H1 (cell line): ENCODE results near the gene KCND3. TPM values are rescaled to one million over a fixed set of nuclear protein-coding genes. Genes with fewer than 3 reads are reported as not detected.

Experiments
- CTCF ChIA-PET: fragments of 300-600 bp; sonication (Branson Sonifier 250); formaldehyde crosslinking; loops from one replicate; lab custom pipeline; 2021; ENCODE audit not compliant: partially characterized antibody; lab: Charles Lee
- POLR2A ChIA-PET: fragments of 300-600 bp; sonication (Branson Sonifier 250); formaldehyde crosslinking; loops from one replicate; lab custom pipeline; 2021; ENCODE audit warnings: inconsistent platforms; ENCODE audit not compliant: partially characterized antibody; lab: Charles Lee
- DNase-seq, 2 experiments: peaks; one replicate each; pipeline versions ENCODE4 v3.0.0 to v3.0.0-alpha.2; 2010 to 2022; ENCODE audit warnings: low spot score in 2 of 2, low read depth in 1 of 2, mixed read lengths in 1 of 2
- FAIRE-seq: peaks from 2 replicates; lab custom pipeline; 2011; peaks lifted over from hg19 to GRCh38; lab: Jason Lieb, UNC
- H2AFZ ChIP-seq: 2 replicates; pipeline ENCODE4 v1.8.1; 2012; ENCODE audit warnings: low read length, inconsistent platforms
- H2AK5ac ChIP-seq: 2 replicates; pipeline ENCODE4 v1.6.1; 2013; ENCODE audit warnings: low read depth, low read length
- H2BK120ac ChIP-seq: replicated peaks from 2 replicates; pipeline ENCODE3; 2013; ENCODE audit warnings: low read depth, low read length, inconsistent platforms
- H2BK12ac ChIP-seq: 2 replicates; pipeline ENCODE4 v1.6.1; 2013; ENCODE audit warnings: low read depth, low read length
- H2BK15ac ChIP-seq: 2 replicates; pipeline ENCODE4 v1.6.1; 2013; ENCODE audit warnings: low read length
- H2BK20ac ChIP-seq: 2 replicates; pipeline ENCODE4 v1.6.1; 2013; ENCODE audit warnings: low read length
- H2BK5ac ChIP-seq: 2 replicates; pipeline ENCODE4 v1.6.1; 2013; ENCODE audit warnings: low read depth, low read length
- H3K14ac ChIP-seq: 2 replicates; pipeline ENCODE4 v1.6.1; 2013; ENCODE audit warnings: inconsistent platforms; ENCODE audit not compliant: insufficient read length
- H3K18ac ChIP-seq: 2 replicates; pipeline ENCODE4 v1.6.1; 2013; ENCODE audit warnings: low read length; ENCODE audit errors: extremely low read depth
- H3K23ac ChIP-seq: 2 replicates; pipeline ENCODE4 v1.6.1; 2013; ENCODE audit warnings: inconsistent platforms; ENCODE audit not compliant: insufficient read length
- H3K23me2 ChIP-seq: 2 replicates; pipeline ENCODE4 v1.6.1; 2013; ENCODE audit warnings: low read depth, low read length
- H3K27ac ChIP-seq: 2 replicates; pipeline ENCODE4 v1.6.1; 2011; ENCODE audit warnings: low read depth, low read length, inconsistent platforms
- H3K27me3 ChIP-seq, 4 experiments: replicated peaks in 1 of 4; 1 replicate in 1 of 4; 2 replicates in 3 of 4; pipeline versions ENCODE4 v1.6.1 to v1.8.1; 2011 to 2013; ENCODE audit warnings: low read length in 3 of 4, mild to moderate bottlenecking in 3 of 4, inconsistent platforms in 2 of 4, mixed read lengths in 2 of 4, moderate library complexity in 1 of 4; ENCODE audit not compliant: control insufficient read depth in 3 of 4, insufficient read depth in 3 of 4; ENCODE audit errors: extremely low read depth in 1 of 4
- H3K36me3 ChIP-seq, 4 experiments: 2 replicates each; pipeline versions ENCODE4 v1.6.1 to v1.8.1; 2011 to 2013; ENCODE audit warnings: mild to moderate bottlenecking in 4 of 4, low read length in 3 of 4, moderate library complexity in 2 of 4, control low read depth in 1 of 4, inconsistent platforms in 1 of 4; ENCODE audit not compliant: insufficient read depth in 4 of 4, control insufficient read depth in 2 of 4
- H3K4ac ChIP-seq: replicated peaks from 2 replicates; pipeline ENCODE3; 2013; ENCODE audit warnings: low read length, low read depth, mixed read lengths, inconsistent platforms; ENCODE audit not compliant: insufficient read length
- H3K4me1 ChIP-seq, 4 experiments: replicated peaks in 1 of 4; 1 replicate in 1 of 4; 2 replicates in 3 of 4; pipeline versions ENCODE4 v1.6.1 to v1.8.1; 2011 to 2013; ENCODE audit warnings: low read length in 3 of 4, inconsistent platforms in 2 of 4, mixed read lengths in 1 of 4; ENCODE audit not compliant: insufficient read depth in 4 of 4, control insufficient read depth in 3 of 4
- H3K4me2 ChIP-seq, 2 experiments: 2 replicates each; pipeline versions ENCODE4 v1.6.1 to v1.8.1; 2011 to 2013; ENCODE audit warnings: low read depth in 2 of 2, low read length in 2 of 2, control low read depth in 1 of 2, inconsistent platforms in 1 of 2, mild to moderate bottlenecking in 1 of 2; ENCODE audit not compliant: insufficient read depth in 1 of 2
- H3K4me3 ChIP-seq, 4 experiments: fragments of 200-600, 300-600 bp in 1 of 4; sonication (generic), shearing (Covaris generic), sonication (Bioruptor Twin) in 1 of 4; 2 replicates each; pipeline versions ENCODE4 v1.5.1 to v1.8.1; 2011 to 2016; ENCODE audit warnings: low read length in 4 of 4, low read depth in 3 of 4, control low read depth in 2 of 4, inconsistent platforms in 2 of 4, mild to moderate bottlenecking in 2 of 4, mixed read lengths in 1 of 4, moderate library complexity in 1 of 4; ENCODE audit not compliant: insufficient read depth in 2 of 4; ENCODE audit errors: extremely low read depth in 1 of 4
- H3K56ac ChIP-seq: replicated peaks from 2 replicates; pipeline ENCODE3; 2013; ENCODE audit warnings: low read depth, mild to moderate bottlenecking, mixed read lengths, low read length, inconsistent platforms; ENCODE audit not compliant: insufficient read length
- H3K79me1 ChIP-seq: 2 replicates; pipeline ENCODE4 v1.6.1; 2013; ENCODE audit warnings: low read depth, low read length, control low read depth
- H3K79me2 ChIP-seq, 2 experiments: 2 replicates each; pipeline versions ENCODE4 v1.6.1 to v1.8.1; 2012 to 2013; ENCODE audit warnings: low read length in 2 of 2, mild to moderate bottlenecking in 2 of 2, inconsistent platforms in 1 of 2; ENCODE audit not compliant: insufficient read depth in 2 of 2, control insufficient read depth in 1 of 2
- H3K9ac ChIP-seq, 4 experiments: replicated peaks in 1 of 4; 1 replicate in 1 of 4; 2 replicates in 3 of 4; pipeline versions ENCODE4 v1.6.1 to v1.8.1; 2011 to 2013; ENCODE audit warnings: low read depth in 3 of 4, low read length in 3 of 4, control low read depth in 2 of 4, mild to moderate bottlenecking in 2 of 4, moderate library complexity in 2 of 4, inconsistent platforms in 1 of 4; ENCODE audit errors: extremely low read depth in 1 of 4
- H3K9me3 ChIP-seq, 2 experiments: 2 replicates each; pipeline versions ENCODE4 v1.6.1 to v1.8.1; 2012 to 2013; ENCODE audit warnings: mild to moderate bottlenecking in 2 of 2, moderate library complexity in 2 of 2, control low read depth in 1 of 2, inconsistent platforms in 1 of 2, low read depth in 1 of 2, low read length in 1 of 2, mixed read lengths in 1 of 2; ENCODE audit not compliant: insufficient read depth in 2 of 2
- H4K20me1 ChIP-seq, 2 experiments: replicated peaks in 1 of 2; 2 replicates each; pipeline versions ENCODE3 to v1.8.1; 2011 to 2013; ENCODE audit warnings: inconsistent platforms in 2 of 2, low read length in 2 of 2, mild to moderate bottlenecking in 1 of 2; ENCODE audit not compliant: insufficient read depth in 2 of 2, control insufficient read depth in 1 of 2
- H4K5ac ChIP-seq: 2 replicates; pipeline ENCODE4 v1.6.1; 2013; ENCODE audit warnings: low read length, low read depth, mixed read lengths, inconsistent platforms; ENCODE audit not compliant: insufficient read length
- H4K8ac ChIP-seq: 2 replicates; pipeline ENCODE4 v1.8.0; 2013; ENCODE audit warnings: mild to moderate bottlenecking, moderate library complexity, low read length, inconsistent platforms; ENCODE audit not compliant: insufficient read depth; ENCODE audit errors: extremely low read depth
- H4K91ac ChIP-seq: replicated peaks from 2 replicates; pipeline ENCODE3; 2013; ENCODE audit warnings: low read length, mixed read lengths, inconsistent platforms; ENCODE audit not compliant: insufficient read length
- CBX8 ChIP-seq: fragments of 300-800, 300-1000 bp; sonication (generic); IDR thresholded peaks from 2 replicates; pipeline ENCODE4 v1.7.1; 2016; ENCODE audit warnings: low read depth, low read length, borderline replicate concordance
- CHD1 ChIP-seq: IDR thresholded peaks from 2 replicates; pipeline ENCODE4 v1.6.1; 2012; ENCODE audit warnings: low read depth, low read length, improper control_type of control experiment
- CTBP2 ChIP-seq: IDR thresholded peaks from 2 replicates; pipeline ENCODE4 v1.7.0; 2011; ENCODE audit warnings: borderline replicate concordance, mild to moderate bottlenecking, moderate library complexity, mixed read lengths, low read length; ENCODE audit not compliant: insufficient read depth, insufficient read length
- EGR1 ChIP-seq: IDR thresholded peaks from 2 replicates; pipeline ENCODE4 v1.6.1; 2011; ENCODE audit warnings: low read depth, low read length, borderline replicate concordance
- EZH2 ChIP-seq: fragments of 200-600 bp; sonication (generic); IDR thresholded peaks from 2 replicates; pipeline ENCODE4 v1.7.1; 2012; ENCODE audit warnings: low read depth, mild to moderate bottlenecking, moderate library complexity, low read length, inconsistent platforms; ENCODE audit not compliant: severe bottlenecking
- HDAC6 ChIP-seq: IDR thresholded peaks from one replicate; pipeline ENCODE4 v1.7.1; 2012; ENCODE audit warnings: low read depth, mild to moderate bottlenecking, inconsistent platforms, low read length, moderate library complexity
- JUN ChIP-seq: IDR thresholded peaks from 2 replicates; pipeline ENCODE4 v1.6.1; 2011; ENCODE audit warnings: low read depth, mild to moderate bottlenecking, improper control_type of control experiment, low read length
- NANOG ChIP-seq: IDR thresholded peaks from 2 replicates; pipeline ENCODE4 v1.6.1; 2011; ENCODE audit warnings: low read length, low read depth, mild to moderate bottlenecking, inconsistent platforms; ENCODE audit not compliant: insufficient read depth, poor library complexity, severe bottlenecking
- POLR2AphosphoS5 ChIP-seq: IDR thresholded peaks from 2 replicates; pipeline ENCODE4 v1.6.1; 2011; ENCODE audit warnings: low read depth, low read length
- POU5F1 ChIP-seq: IDR thresholded peaks from 2 replicates; pipeline ENCODE4 v1.6.1; 2011; ENCODE audit warnings: low read depth, mild to moderate bottlenecking, low read length, moderate library complexity
- RNF2 ChIP-seq: fragments of 200-900, 300-1000 bp; sonication (generic); IDR thresholded peaks from 2 replicates; pipeline ENCODE4 v1.7.1; 2016; ENCODE audit warnings: borderline replicate concordance, low read depth, mild to moderate bottlenecking, antibody characterized with exemption, low read length; ENCODE audit not compliant: poor library complexity, severe bottlenecking; ENCODE audit errors: missing control alignments
- SP4 ChIP-seq: IDR thresholded peaks from 2 replicates; pipeline ENCODE4 v1.6.1; 2012; ENCODE audit warnings: low read length, inconsistent platforms
- SRF ChIP-seq: IDR thresholded peaks from 2 replicates; pipeline ENCODE4 v1.6.1; 2011; ENCODE audit warnings: mild to moderate bottlenecking, low read depth, low read length, moderate library complexity
- TEAD4 ChIP-seq: IDR thresholded peaks from 2 replicates; pipeline ENCODE4 v1.6.1; 2012; ENCODE audit warnings: low read depth, low read length, inconsistent platforms, mixed read lengths
- WGBS, 2 experiments: shearing (Covaris generic) in 1 of 2; methylation state at CpG; one replicate each; pipeline versions ENCODE4 v1.1.6 to v1.1.7; 2013 to 2015; ENCODE audit warnings: low lambda C conversion rate in 2 of 2, mixed read lengths in 2 of 2, inconsistent platforms in 1 of 2, low coverage in 1 of 2, missing lambda C conversion rate in 1 of 2; ENCODE audit not compliant: insufficient replicate concordance in 2 of 2, insufficient coverage in 1 of 2, insufficient read length in 1 of 2; ENCODE audit errors: extremely low coverage in 1 of 2, missing lambda C conversion rate in 1 of 2; 5-methylcytosine and 5-hydroxymethylcytosine counted together
- polyA plus RNA-seq, 7 experiments: library from polyadenylated mRNA; depleted of rRNA in 3 of 7; stranded (reverse) in 5 of 7; unstranded in 2 of 7; fragments of >200 nt in 5 of 7; fragments of 200-250 nt in 2 of 7; gene quantifications; 1 replicate in 5 of 7; 2 replicates in 1 of 7; 4 replicates in 1 of 7; pipeline versions ENCODE4 v1.2.1 to v1.2.3, GENCODE V29; 2011 to 2013; ENCODE audit warnings: missing spikeins in 2 of 7, mixed read lengths in 2 of 7
- total RNA-seq: library from RNA; stranded (reverse); fragmentation: NEBNext Ultra II Directional; extraction: Animal tissue kit (Norgen Biotek cat#: 25700); gene quantifications from 2 replicates; pipeline ENCODE4 v1.2.1, GENCODE V29; 2021

KCND3 gene
- total and polyA plus RNA-seq, 2 of the 8 experiments (the other 6 are each of a cell fraction or from before 2014, with no cell fraction given), result 0.14 to 0.48 TPM

GRCh38 chr1:111784273-111784901 lies 205.1 kb downstream of the KCND3 start:
- Histone ChIP-seq H2AFZ (no peak overlapping the region), H3K56ac (no peak overlapping the region), H3K23me2 (no peaks in the 10 kb centered on the region), H3K9me3 (no peaks in the 10 kb centered on the region), H3K4me2 (no peak overlapping the region), H3K27me3 (no peaks in the 10 kb centered on the region), H3K23ac (no peak overlapping the region), H2AK5ac (no peak overlapping the region), H4K91ac (no peak overlapping the region), H2BK120ac (no peak overlapping the region), H3K14ac (no peak overlapping the region), H4K5ac (no peak overlapping the region), H3K79me2 (no peaks in the 10 kb centered on the region), H3K18ac (no peak overlapping the region), H3K27ac (no peak overlapping the region), H3K4ac (no peak overlapping the region), H3K4me1 (peaks cover 0 to 4% (median 0%) of the 10 kb centered on the region in 4 experiments; a peak in 1 of 7 replicates), H3K79me1 (no peaks in the 10 kb centered on the region), H4K8ac (no peak overlapping the region), H2BK15ac (no peak overlapping the region), H3K9ac (no peak overlapping the region), H2BK20ac (no peak overlapping the region), H3K4me3 (no peak overlapping the region), H2BK12ac (no peak overlapping the region), H4K20me1 (no peaks in the 10 kb centered on the region), H3K36me3 (no peaks in the 10 kb centered on the region), H2BK5ac (no peak overlapping the region)
- no peak for DNase-seq
- ChIA-PET POLR2A (no interaction called here), CTCF (interaction anchor here (0.6 to 1.4 kb wide), 4 partner anchors 16 to 237 kb away, joined by 3 to 4 read pairs (median 3); no protein-coding TSS in a partner anchor)
- FAIRE-seq, result no peak
- WGBS, 2 experiments, result 93% methylated on average over 4 of the region's 4 CpGs; no CpG with 5 or more reads in 1 of the 2 experiments
- TF ChIP-seq RNF2 (no peak), JUN (no peak), CHD1 (no peak), POU5F1 (no peak), NANOG (no peak), CTBP2 (no peak), POLR2AphosphoS5 (no peak), SRF (no peak), CBX8 (no peak), EGR1 (no peak), EZH2 (no peak), HDAC6 (no peak), SP4 (no peak), TEAD4 (no peak)
